Measurements from ENCODE around the gene INSRR.

The INSRR gene

GRCh38 chr1:156815307-156815826 is 43.5 kb downstream of the INSRR start:
- ATAC-seq (ENCODE audit: insufficient read depth, low read depth), result no peak
- no peak for DNase-seq
- Histone ChIP-seq H3K4me1 (ENCODE audit: insufficient read depth, low read length) (peaks cover 22% of the 10 kb centered on the region), H3K4me2 (ENCODE audit: insufficient read depth, low read length) (peak overlapping the region; percentile 71; the same call in 1 of the 2 replicates), H3K36me3 (ENCODE audit: insufficient read depth, low read length) (no peaks in the 10 kb centered on the region), H4K20me1 (ENCODE audit: insufficient read depth, low read length) (no peaks in the 10 kb centered on the region), H3K27ac (ENCODE audit: low read length) (0 out of 2 replicates have a peak overlapping the region, but pooled peaks have one; percentile 73), H3K79me2 (ENCODE audit: insufficient read depth, low read length) (no peaks in the 10 kb centered on the region), H3K9me3 (ENCODE audit: insufficient read depth, low read length, severe bottlenecking) (no peaks in the 10 kb centered on the region), H3K4me3 (ENCODE audit: low read depth in 1 of 2, low read length in 2 of 2) (no peak overlapping the region), H3K27me3 (ENCODE audit: insufficient read depth, low read length, poor library complexity) (no peaks in the 10 kb centered on the region), H2AFZ (ENCODE audit: low read depth, low read length) (no peak overlapping the region), H3K9ac (ENCODE audit: low read depth, low read length) (no peak overlapping the region)
- TF ChIP-seq EZH2 (IDR thresholded peaks at IDR 0.05; ENCODE audit: borderline replicate concordance, low read depth, low read length, severe bottlenecking), result no peak

GRCh38 chr1:156814571-156815260 is 44.2 kb downstream of the INSRR start:
- H3K9me3 ChIP-seq (ENCODE audit: insufficient read depth, low read length, severe bottlenecking), result no peaks in the 10 kb centered on the region
- no peaks in the 10 kb centered on the region for H3K36me3 ChIP-seq (ENCODE audit: insufficient read depth, low read length)
- no peak overlapping the region for H3K4me2 ChIP-seq (ENCODE audit: insufficient read depth, low read length)
- H4K20me1 ChIP-seq (ENCODE audit: insufficient read depth, low read length), result no peaks in the 10 kb centered on the region
- no peak for ATAC-seq (ENCODE audit: insufficient read depth, low read depth)
- H3K27ac ChIP-seq (ENCODE audit: low read length), result no peak overlapping the region
- TF ChIP-seq CTCF (IDR thresholded peaks at IDR 0.05; ENCODE audit: borderline replicate concordance, extremely low read depth, low read length, poor library complexity, severe bottlenecking) (no peak), EZH2 (IDR thresholded peaks at IDR 0.05; ENCODE audit: borderline replicate concordance, low read depth, low read length, severe bottlenecking) (no peak)
- no peak overlapping the region for H2AFZ ChIP-seq (ENCODE audit: low read depth, low read length)
- DNase-seq, result no peak
- no peak overlapping the region for H3K9ac ChIP-seq (ENCODE audit: low read depth, low read length)
- no peaks in the 10 kb centered on the region for H3K27me3 ChIP-seq (ENCODE audit: insufficient read depth, low read length, poor library complexity)
- peaks cover 22% of the 10 kb centered on the region for H3K4me1 ChIP-seq (ENCODE audit: insufficient read depth, low read length)
- no peak overlapping the region for H3K4me3 ChIP-seq (ENCODE audit: low read depth in 1 of 2, low read length in 2 of 2)
- no peaks in the 10 kb centered on the region for H3K79me2 ChIP-seq (ENCODE audit: insufficient read depth, low read length)

- H3K4me3 ChIP-seq (ENCODE audit: low read depth in 1 of 2, low read length in 2 of 2), result no peak overlapping the region
Measured at GRCh38 chr1:156813750-156814570, 45.0 kb downstream of the INSRR start.

More at GRCh38 chr1:156813750-156814570, 45.0 kb downstream of the INSRR start:
- TF ChIP-seq CTCF (IDR thresholded peaks at IDR 0.05; ENCODE audit: borderline replicate concordance, extremely low read depth, low read length, poor library complexity, severe bottlenecking), result no peak
- TF ChIP-seq EZH2 (IDR thresholded peaks at IDR 0.05; ENCODE audit: borderline replicate concordance, low read depth, low read length, severe bottlenecking), result no peak
- Histone ChIP-seq H4K20me1 (ENCODE audit: insufficient read depth, low read length) (no peaks in the 10 kb centered on the region), H3K36me3 (ENCODE audit: insufficient read depth, low read length) (no peaks in the 10 kb centered on the region), H3K79me2 (ENCODE audit: insufficient read depth, low read length) (no peaks in the 10 kb centered on the region), H3K9ac (ENCODE audit: low read depth, low read length) (no peak overlapping the region), H3K9me3 (ENCODE audit: insufficient read depth, low read length, severe bottlenecking) (no peaks in the 10 kb centered on the region), H3K27ac (ENCODE audit: low read length) (no peak overlapping the region), H3K4me2 (ENCODE audit: insufficient read depth, low read length) (no peak overlapping the region), H3K4me1 (ENCODE audit: insufficient read depth, low read length) (peaks cover 22% of the 10 kb centered on the region), H3K27me3 (ENCODE audit: insufficient read depth, low read length, poor library complexity) (no peaks in the 10 kb centered on the region), H2AFZ (ENCODE audit: low read depth, low read length) (no peak overlapping the region)
- DNase-seq, result no peak
- ATAC-seq (ENCODE audit: insufficient read depth, low read depth), result no peak

Measured in DND-41 (cell line).